ENCODE data around the gene ITPRIP. TPM values are rescaled to one million over a fixed set of nuclear protein-coding genes. Genes with fewer than 3 reads are reported as not detected.

Gene ITPRIP, protein sequence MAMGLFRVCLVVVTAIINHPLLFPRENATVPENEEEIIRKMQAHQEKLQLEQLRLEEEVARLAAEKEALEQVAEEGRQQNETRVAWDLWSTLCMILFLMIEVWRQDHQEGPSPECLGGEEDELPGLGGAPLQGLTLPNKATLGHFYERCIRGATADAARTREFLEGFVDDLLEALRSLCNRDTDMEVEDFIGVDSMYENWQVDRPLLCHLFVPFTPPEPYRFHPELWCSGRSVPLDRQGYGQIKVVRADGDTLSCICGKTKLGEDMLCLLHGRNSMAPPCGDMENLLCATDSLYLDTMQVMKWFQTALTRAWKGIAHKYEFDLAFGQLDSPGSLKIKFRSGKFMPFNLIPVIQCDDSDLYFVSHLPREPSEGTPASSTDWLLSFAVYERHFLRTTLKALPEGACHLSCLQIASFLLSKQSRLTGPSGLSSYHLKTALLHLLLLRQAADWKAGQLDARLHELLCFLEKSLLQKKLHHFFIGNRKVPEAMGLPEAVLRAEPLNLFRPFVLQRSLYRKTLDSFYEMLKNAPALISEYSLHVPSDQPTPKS
- total RNA-seq = 6.1 and 7.0 TPM in 2 replicates
- long read RNA-seq, full-length matches to known transcripts = 10 of 13 reads
- long read RNA-seq, partial matches to known transcripts = 0 of 13 reads
- long read RNA-seq, other reads (novel, unspliced or antisense) = 3 of 13 reads

DNA sequence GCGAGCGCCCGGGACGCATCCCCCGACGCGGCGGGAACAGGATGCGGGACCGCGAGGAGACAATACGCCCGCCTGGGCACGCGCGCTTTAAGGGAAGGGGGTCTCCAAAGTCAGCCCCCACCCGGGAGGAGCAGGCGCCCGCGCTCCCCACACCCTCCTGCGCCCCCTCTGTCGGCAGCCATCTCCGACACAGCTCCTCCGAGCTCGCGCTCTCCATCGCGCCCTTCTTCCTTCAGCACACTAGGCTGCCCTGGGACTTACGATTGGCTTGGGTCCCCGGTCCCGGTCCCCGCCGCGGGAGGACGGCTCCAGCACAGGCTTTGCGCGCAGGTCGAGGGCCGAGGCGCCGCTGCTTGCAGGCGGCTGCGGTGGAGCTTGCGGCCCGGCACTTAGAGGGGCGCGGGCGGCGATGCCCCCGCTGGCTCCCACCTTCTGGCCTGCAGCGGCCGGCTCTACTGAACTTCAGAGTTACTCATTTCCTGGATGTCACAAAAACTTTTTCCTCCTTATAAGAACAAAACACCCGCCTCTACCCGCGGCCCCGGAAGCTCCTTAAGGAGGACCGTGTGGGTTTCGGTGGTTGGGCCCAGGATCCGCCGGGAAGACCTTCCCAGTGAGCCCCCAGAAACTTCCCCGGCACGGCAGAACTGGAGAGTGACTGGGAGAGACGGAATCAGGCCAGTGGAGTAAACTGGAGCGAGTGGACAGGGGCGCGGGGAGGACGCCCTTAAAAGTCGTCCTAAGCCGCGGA lies at the start of gene ITPRIP:
ITPRIP (minus strand) TSS at position 481 of the 751 bp plus-strand sequence. CDS start 22,414 bp downstream, outside the sequence.
- Mint-ChIP-seq H3K36me3 (ENCODE audit: insufficient read depth) (no peaks in the 10 kb centered on the region), H3K27ac (peak within 1 kb of the TSS; percentile 96), H3K27me3 (peaks cover 25% of the 10 kb centered on the region), H3K4me3 (ENCODE audit: low read depth) (peak within 1 kb of the TSS; percentile 96), H3K9me3 (ENCODE audit: low read depth) (no peaks in the 10 kb centered on the region), H3K4me1 (ENCODE audit: low read depth) (peaks cover 16% of the 10 kb centered on the region)
- DNase-seq (ENCODE audit: low spot score, unreplicated experiment) = peak; percentile 43
- TF ChIP-seq CTCF (IDR thresholded peaks at IDR 0.05; ENCODE audit: unreplicated experiment) = peak; percentile 46

DNA sequence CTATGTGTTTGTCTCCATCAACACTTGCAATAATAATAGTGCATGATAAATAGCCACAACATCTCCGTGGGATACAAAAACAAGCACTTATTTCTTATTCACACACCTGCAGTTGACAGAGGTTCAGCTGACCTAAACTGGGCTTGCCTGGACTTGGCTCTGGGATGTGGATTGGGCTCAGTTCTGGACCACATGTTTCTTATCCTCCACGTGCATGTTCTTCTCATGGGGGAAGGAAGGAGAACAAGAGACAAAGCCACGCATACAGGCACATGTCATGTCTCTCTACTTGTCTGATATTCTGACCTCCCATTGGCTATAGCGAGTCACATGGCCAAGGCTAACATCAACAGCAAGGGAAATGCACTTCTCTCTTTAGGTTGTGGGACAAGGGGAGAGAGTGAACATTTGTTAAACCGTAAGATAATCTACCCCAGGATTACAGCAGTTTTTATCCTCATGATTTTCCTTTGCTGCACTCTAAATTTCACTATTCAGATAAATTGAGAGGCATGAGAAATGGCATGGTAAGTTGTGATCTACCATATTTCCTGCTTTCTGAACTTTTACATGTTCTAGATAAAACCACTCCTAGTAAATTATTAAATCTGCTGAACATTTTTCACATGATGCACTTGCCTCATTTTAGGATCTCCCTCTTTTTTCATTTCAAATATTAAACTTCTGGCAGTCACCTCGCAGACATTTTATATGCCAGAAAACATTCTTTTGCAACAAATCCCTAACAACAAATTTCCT lies 49.0 kb upstream of the ITPRIP start:
- Mint-ChIP-seq H3K9me3 (ENCODE audit: low read depth) (no peaks in the 10 kb centered on the region), H3K4me1 (ENCODE audit: low read depth) (peaks cover 9% of the 10 kb centered on the region), H3K27ac (no peak overlapping the region), H3K27me3 (peaks cover 7% of the 10 kb centered on the region), H3K4me3 (ENCODE audit: low read depth) (no peak overlapping the region), H3K36me3 (ENCODE audit: insufficient read depth) (no peaks in the 10 kb centered on the region)
- TF ChIP-seq CTCF (IDR thresholded peaks at IDR 0.05; ENCODE audit: unreplicated experiment) = no peak
- DNase-seq (ENCODE audit: low spot score, unreplicated experiment) = no peak

DNA sequence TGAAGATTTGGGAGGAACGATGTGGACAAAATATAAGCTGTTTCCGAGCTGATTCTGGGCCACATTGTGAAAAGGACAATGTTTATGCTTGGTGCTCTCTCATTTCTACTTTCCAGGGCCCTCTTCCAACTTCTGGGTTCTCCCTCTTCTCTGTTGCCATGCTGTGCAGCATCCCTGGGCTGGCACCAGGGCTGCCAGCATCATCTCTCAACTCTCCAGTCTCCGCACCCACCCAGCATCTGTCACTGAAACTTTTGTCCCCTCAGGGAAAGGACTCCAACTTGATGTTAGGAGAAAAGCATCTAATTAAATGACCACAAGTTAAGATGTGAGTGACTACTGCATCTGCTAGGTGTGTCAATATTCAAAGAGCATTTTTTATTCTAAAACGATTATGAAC lies 42.1 kb upstream of the ITPRIP start:
- H3K27me3 Mint-ChIP-seq = peaks cover 10% of the 10 kb centered on the region
- no peak for DNase-seq (ENCODE audit: low spot score, unreplicated experiment)

GRCh38 chr10:104376784-104377300 lies 38.6 kb upstream of the ITPRIP start:
- no peak for DNase-seq (ENCODE audit: low spot score, unreplicated experiment)
- Mint-ChIP-seq H3K27ac (no peak overlapping the region), H3K27me3 (peaks cover 10% of the 10 kb centered on the region), H3K9me3 (ENCODE audit: low read depth) (no peaks in the 10 kb centered on the region), H3K4me1 (ENCODE audit: low read depth) (peaks cover 2% of the 10 kb centered on the region), H3K36me3 (ENCODE audit: insufficient read depth) (no peaks in the 10 kb centered on the region), H3K4me3 (ENCODE audit: low read depth) (no peak overlapping the region)
- no peak for TF ChIP-seq CTCF (IDR thresholded peaks at IDR 0.05; ENCODE audit: unreplicated experiment)

More for the DNA sequence above, 42.1 kb upstream of the ITPRIP start:
- H3K36me3 Mint-ChIP-seq (ENCODE audit: insufficient read depth) = no peaks in the 10 kb centered on the region
- peaks cover 2% of the 10 kb centered on the region for H3K4me1 Mint-ChIP-seq (ENCODE audit: low read depth)
- no peak overlapping the region for H3K4me3 Mint-ChIP-seq (ENCODE audit: low read depth)
- no peak overlapping the region for H3K27ac Mint-ChIP-seq
- no peaks in the 10 kb centered on the region for H3K9me3 Mint-ChIP-seq (ENCODE audit: low read depth)
- no peak for TF ChIP-seq CTCF (IDR thresholded peaks at IDR 0.05; ENCODE audit: unreplicated experiment)

All from progenitor cell of endocrine pancreas (in vitro differentiated cells).